Glomerular visceral epithelial cell (primary cell): ENCODE results near the gene RNFT1.
A peak's percentile ranks its signal among the peaks of the same experiment; 100 is the strongest.
"Not testable (repeated sequence)": the region's sequence is repeated elsewhere in the genome, so short reads cannot be mapped to it uniquely, and the experiment has no call there.

Source experiments
- DNase-seq: peaks from one replicate; pipeline ENCODE4 v3.0.0-alpha.2; 2016; ENCODE audit errors: extremely low spot score

RNFT1 gene

GRCh38 chr17:59964482-59965328 lies at the start of gene RNFT1:
RNFT1 (minus strand) TSS chr17:59964740; CDS start chr17:59964663, 77 bp downstream.
- peak; percentile 82 for DNase-seq

DNA sequence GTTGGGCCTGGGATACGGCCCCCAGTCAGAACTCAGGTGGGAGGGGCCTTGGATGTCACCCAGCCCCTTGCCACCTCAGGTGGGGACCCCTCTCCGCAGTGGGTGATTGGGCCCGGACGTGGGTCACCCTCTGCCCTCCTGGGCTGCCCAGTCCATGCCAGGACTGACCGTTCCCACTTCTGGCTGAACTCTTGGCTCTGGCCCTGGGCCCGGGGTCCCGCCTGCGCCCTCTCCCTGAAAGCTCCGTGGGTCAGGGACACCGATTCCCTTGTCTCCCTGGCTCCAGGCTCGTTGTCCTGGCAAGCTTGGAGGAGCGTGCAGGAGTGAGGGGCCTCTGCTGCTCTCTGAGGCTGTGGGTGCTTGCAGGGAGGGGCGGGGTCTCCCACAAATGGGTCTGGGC lies 44.8 kb upstream of the RNFT1 start:
- not testable (repeated sequence) for DNase-seq

- not testable (repeated sequence) for DNase-seq
Measured at GRCh38 chr17:60008377-60008776, 43.8 kb upstream of the RNFT1 start.

- DNase-seq: no peak
Measured at GRCh38 chr17:60006160-60006559, 41.6 kb upstream of the RNFT1 start.

DNA sequence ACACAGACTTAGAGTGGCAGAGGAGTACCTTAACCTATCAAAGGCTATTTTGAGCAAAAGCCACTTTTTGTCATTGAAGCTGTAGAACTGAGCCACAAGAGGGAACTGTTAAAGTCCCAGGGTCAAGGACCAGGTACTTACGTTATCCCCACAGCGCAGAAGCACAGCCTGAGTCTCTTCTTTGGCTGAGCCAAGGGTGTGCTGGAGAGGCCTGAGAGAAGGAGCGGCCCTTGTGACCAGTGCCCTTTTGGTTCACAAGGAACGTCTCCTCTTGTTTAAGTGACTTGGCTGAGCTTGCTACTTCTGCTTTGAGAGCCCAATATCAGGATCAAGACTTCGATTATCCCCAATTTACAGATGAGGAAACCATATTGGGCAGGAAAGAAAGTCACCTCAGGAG lies 40.0 kb upstream of the RNFT1 start:
- DNase-seq: not testable (repeated sequence)

DNA sequence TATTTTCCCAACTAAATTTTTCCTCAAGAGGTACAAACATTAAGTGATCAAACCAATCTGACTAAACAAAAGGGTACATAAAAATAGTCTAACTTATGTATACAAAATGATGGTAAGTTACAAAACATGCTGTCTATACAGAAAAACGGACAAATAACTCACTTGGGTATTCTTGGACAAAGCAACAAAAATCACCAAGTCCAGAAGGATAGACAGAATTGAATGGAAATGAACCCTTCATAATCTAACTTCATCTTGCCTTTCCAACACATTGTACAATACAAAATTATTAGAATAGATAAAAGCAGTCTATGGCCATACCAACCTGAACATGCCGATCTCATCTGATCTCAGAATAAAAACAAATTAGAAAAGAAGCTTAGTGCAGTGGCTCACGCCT lies 37.9 kb upstream of the RNFT1 start:
- DNase-seq: not testable (repeated sequence)

DNA sequence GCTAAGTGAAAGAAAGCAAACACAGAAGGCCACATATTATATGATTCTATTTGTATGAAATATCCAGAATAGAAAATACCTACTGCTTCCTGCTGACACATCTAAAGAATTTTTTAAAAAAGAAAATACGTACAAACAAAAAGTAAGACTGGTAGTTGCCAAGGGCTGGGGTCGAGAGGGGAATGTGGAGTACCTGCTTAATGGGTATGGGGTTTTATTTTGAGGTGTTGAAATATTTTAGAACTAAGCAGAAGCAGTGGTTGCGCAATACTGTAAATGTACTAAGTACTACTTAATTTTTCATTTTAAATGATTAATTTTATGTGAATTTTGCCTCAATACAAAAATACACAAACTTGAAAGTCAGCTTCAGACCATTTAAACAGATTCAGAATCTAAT lies 32.1 kb upstream of the RNFT1 start:
- not testable (repeated sequence) for DNase-seq

DNA sequence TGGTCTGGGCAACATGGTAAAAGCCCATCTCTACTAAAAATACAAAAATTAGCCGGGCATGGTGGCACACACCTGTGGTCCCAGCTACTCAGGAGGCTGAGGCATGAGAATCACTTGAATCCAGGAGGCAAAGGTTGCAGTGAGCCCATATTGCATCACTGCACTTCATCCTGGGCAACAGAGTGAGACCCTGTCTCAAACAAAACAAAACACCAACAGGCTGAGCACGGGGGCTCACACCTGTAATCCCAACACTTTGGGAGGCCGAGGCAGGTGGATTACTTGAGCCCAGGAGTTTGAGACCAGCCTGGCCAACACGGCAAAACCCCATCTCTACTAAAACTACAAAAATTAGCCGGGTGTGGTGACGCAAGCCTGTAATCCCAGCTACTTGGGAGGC lies 10.6 kb upstream of the RNFT1 start:
- DNase-seq: not testable (repeated sequence)

GRCh38 chr17:59973483-59973882 lies 8.9 kb upstream of the RNFT1 start:
- DNase-seq: not testable (repeated sequence)

DNA sequence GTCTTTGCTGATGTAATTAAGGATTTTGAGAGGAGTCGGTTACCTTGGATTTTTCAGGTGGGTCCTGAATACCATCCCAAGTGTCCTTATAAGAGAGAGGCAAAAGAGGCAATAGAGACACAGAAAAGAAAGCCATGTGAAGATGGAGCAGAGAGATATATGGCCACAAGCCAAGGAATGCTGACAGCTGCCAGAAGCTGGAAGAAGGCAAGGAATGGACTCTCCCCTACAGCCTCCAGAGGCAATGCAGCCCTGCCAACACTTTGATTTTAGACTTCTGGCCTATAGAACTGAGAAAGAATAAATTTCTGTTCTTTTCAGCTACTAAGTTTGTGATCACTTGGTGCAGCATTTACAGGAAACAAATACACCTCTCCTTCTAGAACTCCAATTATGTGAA lies 8.2 kb upstream of the RNFT1 start:
- peak; percentile 7 for DNase-seq

DNA sequence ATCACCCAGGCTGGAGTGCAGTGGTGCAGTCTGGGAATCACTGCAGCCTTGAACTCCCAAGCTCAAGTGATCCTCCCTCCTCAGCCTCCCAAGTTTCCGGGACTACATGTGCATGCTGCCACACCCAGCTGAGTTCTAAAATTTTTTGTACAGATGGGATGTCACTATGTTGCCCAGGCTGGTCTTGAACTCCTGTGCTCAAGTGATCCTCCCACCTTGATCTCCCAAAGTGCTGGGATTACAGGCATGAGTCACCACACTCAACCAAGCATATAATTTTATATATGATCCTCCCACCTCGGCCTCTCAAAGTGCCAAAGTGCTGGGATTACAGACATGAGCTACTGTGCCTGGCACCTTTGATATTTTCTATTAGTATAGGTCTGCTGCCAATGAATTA lies 7.2 kb upstream of the RNFT1 start:
- not testable (repeated sequence) for DNase-seq

- peak; percentile 50 for DNase-seq
Measured at GRCh38 chr17:59963738-59964481, 630 bp downstream of the RNFT1 start.

DNA sequence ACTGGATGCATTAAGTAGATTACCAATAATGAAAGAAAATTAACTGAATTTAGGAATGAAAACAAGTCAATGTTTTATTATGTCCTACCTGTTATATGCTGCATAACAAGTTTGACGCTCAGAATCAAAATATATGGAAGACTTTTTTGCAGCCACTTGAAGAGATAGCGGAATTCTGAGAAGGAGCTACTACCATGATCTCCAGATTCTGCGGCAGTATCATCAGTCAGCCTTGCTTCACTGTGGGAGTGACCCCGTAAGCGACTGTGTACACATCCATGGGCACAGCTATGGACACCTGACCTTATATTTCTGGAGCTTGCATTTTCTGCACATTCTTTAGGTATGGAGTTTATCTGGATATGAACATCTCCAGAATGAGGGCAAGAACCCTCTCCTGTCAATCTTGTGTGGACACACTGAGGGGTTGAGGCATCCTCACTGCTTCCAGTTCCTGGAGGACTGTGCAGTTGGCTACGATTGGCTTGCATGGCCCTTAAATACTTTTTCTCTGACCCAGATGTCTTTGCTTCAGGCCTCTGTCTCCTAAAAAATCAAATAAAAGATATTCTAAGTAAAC lies 1.7 kb downstream of the RNFT1 start:
- DNase-seq: no peak

GRCh38 chr17:59959574-59959973 lies 5.0 kb downstream of the RNFT1 start:
- not testable (repeated sequence) for DNase-seq

DNA sequence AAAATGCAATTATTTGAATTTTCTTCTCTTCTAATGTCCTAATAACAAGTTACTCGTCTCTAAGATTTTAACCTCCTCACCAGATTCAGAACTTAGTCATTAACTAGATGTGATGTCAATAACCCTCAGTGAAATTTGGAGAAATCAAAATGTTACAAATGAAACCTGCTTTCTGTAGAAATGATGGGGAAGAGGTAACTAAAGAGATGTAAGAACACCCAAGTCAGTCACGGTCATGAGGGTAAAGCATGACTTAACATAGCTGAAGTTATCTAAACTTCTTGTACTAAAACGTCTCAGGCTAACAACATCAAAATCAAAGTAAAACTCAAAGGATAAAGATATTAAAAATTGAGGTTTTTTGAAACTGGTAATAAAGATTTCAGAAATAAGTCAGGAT lies 9.7 kb downstream of the RNFT1 start:
- DNase-seq: no peak

- DNase-seq: no peak
Measured at GRCh38 chr17:59950049-59950448, 14.5 kb downstream of the RNFT1 start.

- DNase-seq: not testable (repeated sequence)
Measured at GRCh38 chr17:59947310-59947709, 17.2 kb downstream of the RNFT1 start.

GRCh38 chr17:59946433-59946832 lies 18.1 kb downstream of the RNFT1 start:
- DNase-seq: not testable (repeated sequence)

- DNase-seq: no peak
Measured at GRCh38 chr17:59941131-59941530, 23.4 kb downstream of the RNFT1 start.

- DNase-seq: not testable (repeated sequence)
Measured at GRCh38 chr17:59940697-59941096, 23.8 kb downstream of the RNFT1 start.

DNA sequence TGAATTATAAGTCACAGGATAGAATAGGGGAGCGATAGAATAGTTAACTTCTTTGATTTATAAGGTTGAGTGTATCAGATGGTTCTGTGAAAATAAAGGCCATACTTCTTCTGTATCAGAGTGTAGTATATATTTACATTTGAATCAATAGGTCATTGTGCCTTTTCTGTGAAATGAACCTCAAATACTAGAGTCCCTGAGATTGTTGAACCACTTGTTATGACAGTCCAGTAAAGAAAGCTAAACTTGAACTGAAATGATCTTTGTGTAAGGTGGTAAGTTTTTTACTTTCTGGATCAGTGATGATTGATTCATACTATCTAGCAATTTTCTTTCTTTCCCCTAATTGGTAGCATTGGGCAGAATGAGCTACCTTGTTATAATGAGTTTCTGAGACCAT lies 31.2 kb downstream of the RNFT1 start:
- not testable (repeated sequence) for DNase-seq

- DNase-seq: peak; percentile 16
Measured at GRCh38 chr17:59930768-59931167, 33.8 kb downstream of the RNFT1 start.
